Stromal cell of bone marrow (primary cell): ENCODE results near the gene PLA2G4B.

Experiments
- DNase-seq: peaks from one replicate; pipeline ENCODE4 v3.0.0-alpha.2; 2012; ENCODE audit warnings: low read depth

PLA2G4B gene

GRCh38 chr15:41849204-41849603 is 10.6 kb downstream of the PLA2G4B start:
- no peak for DNase-seq

DNA sequence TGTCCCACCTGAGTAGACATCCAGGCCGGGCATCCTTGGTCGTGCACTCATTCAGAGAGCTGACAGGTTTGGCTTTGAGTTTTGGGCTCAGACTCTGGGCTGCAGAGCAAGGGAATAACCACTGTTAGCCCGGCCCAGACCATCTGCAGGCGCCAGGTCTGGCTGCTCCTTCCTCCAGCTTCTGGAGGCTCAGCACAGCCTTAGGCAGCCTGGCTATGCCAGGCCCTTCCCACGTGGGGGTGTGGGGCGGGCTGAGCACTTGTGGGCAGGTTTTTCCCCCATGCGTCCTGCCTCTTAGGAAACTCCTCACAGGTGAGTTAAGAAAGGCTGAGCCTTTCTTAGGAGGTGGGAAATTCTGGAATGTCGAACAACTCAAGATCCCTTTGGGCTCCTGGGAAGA is 11.2 kb downstream of the PLA2G4B start:
- DNase-seq = no peak

DNA sequence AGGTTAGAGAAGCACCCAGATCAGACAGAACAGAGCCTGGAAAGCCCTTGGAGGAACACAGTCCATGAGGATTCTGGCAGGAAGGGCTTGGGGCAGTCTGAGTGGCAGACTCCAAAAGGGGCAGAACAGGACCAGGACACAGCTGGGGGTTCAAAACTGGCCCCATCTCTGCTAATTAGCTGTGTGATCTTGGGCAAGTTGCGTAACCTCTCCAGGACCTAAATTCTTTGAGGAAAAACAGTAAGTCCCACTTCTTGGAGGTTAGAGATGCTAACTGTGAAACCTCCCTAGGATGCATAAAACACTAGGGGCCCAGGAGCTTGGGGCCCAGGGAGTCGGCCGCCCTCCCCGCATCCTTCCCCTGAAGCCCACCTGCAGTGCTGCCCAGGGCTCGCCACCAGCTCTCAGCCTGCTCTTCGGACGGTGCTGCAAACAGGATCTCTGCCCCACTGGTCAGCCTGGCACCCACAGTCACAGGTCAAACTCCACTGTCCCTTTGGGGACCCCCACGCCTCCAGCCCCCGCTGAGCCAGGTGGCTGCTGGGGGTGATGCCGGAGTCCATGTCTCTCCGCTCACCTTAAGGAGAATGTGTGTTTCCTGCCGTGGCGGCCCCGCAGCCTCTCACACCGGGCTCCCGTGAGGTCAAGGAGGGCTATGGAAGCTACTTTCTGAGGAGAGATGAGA is 12.0 kb downstream of the PLA2G4B start:
- DNase-seq = no peak

DNA sequence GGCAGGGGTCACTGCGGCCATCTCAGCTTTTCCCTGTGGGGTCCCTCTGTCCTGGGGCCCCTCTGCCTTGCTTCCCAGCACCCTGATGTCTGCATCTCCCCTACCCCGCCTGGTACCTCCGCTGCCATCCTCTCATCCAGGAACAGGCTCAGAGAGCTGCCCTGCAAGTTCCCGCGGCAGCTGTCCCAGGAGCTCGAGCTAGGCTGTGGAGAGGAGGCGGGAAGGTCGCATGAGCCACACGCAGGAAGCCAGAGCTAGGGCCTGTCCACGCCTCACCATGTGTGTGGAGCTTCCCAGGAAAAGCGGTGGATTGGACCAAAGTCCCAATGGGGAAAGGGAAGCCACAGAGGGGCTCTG is 12.5 kb downstream of the PLA2G4B start:
- no peak for DNase-seq

DNA sequence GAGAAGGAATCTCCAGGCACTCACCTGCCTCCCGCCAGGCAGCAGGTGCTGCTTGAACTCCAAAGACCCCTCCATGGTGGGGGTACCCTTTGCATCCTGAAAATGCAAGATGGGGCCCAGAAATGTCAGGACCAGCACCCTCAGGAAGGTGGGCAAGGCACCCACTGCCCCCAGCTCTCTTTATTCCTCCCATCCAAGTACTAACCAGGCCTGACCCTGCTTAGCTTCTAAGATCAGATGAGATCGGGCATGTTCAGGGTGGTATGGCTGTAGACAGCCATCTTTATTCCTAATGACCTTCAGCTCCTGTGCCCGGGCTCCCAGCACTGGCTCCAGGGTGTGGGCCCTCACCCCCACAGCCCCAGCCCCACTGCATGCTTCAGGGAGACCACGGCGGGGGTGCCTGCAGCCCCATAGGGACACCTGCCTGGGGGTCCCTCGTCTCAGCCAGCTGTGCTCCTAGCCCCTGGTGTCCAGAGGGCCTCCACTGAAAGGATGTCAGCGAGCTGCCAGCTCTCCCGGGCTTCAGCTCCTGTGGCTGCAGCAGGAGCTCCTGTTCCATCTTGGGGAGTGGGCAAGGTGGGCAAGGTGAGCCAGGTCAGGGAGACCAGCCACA is 13.2 kb downstream of the PLA2G4B start:
- no peak for DNase-seq

- DNase-seq = no peak
These were observed 14.3 kb downstream of the PLA2G4B start for GRCh38 chr15:41852736-41853590.

GRCh38 chr15:41853831-41854230 is 15.2 kb downstream of the PLA2G4B start:
- DNase-seq = no peak

DNA sequence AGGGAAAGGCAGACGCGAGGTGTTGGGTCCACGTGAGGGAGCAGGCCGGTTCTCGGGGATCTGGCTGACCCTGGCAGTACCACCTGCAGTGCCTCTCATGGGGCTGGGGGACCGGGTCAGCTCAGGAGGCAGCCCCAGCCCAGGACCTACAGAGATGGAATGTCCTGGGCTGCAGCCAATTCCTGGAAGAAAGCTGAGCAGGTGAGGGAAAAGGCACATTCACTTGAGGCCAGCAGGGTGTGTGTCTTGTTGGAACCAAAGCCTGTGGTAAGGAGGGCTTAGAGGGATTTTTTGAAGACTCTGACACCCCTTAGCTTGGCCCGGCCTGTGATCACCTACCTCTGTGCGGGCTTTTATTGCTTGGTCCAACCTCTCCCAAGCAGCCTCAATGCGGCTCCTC is 15.8 kb downstream of the PLA2G4B start:
- DNase-seq = no peak

DNA sequence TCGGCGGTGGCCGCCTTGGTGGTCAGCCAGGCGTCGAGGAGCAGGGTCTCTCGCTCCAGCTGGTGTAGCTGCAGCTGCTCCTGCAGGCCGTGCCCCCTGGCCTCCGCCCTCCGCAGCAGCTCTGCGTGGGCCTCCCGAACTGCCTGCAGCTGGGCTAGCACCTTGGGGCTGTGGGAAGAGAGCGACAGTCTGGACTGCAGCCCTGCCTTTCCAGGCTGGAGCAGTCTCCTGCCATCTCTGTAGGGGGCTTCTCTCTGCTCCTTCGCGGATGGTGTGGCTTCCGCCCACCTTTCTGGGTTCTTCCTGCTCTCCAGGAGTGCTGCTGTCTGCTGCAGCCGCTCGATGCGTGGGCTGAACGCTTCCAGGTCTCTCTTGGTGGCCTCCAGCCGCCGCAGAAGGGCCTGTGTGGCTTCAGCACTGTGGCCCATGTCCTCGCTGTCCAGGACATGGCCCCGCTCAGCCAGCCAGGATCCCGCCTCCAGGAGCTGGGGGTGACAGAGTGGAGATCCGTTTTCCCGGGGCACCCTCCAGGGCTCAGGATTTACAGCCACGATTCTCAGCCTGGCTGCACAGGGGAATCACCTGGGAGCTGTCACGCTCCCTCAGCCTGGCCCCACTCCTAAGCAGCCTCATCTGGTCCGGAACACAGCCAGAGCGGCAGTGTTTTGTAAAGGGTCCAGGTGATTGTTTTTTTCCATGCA is 16.8 kb downstream of the PLA2G4B start:
- DNase-seq = no peak

DNA sequence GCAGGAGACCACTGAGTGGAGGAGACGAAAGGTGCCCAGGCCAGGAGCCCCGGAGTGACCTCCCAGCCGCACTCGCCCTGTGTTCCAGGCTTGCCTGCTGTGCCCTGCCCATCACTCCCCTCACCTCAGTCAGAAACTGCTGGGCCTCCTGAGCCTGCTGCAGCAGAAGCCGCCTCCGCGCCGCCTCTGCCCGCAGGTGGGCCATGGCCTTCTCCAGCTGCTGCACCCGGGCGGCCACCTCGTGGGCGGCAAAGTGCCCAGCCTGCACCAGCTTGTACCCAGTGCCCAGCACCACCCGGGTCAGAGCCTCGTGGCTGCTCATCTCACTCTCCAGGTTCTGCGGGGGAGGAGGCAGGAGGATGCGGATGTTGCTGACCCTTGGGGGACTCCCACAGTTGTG is 17.6 kb downstream of the PLA2G4B start:
- no peak for DNase-seq

GRCh38 chr15:41856716-41857115 is 18.1 kb downstream of the PLA2G4B start:
- DNase-seq = no peak

GRCh38 chr15:41857316-41857715 is 18.7 kb downstream of the PLA2G4B start:
- DNase-seq = no peak

DNA sequence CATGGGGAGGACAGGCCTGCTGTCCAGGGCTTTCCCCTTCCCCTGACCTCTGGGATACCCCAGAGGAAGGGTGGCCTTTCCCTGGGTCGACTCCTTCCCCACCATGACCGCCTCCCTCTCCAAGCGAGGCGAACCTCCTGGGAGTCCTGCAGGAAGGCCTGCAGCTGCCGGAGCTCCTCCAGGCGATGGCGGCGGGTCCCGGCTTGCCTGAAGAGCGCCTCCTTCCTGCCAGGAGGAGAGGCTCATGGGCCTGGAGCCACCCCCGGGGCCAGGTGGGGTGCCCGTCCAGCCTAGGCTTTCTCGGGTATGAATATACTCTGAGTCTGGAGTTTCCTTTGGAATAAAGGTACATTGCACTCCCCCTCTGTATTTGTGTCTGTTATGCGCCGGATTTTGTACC is 20.1 kb downstream of the PLA2G4B start:
- no peak for DNase-seq

- DNase-seq = no peak
These were observed 21.6 kb downstream of the PLA2G4B start for GRCh38 chr15:41860049-41860828.

- no peak for DNase-seq
These were observed 23.2 kb downstream of the PLA2G4B start for GRCh38 chr15:41861736-41862356.

DNA sequence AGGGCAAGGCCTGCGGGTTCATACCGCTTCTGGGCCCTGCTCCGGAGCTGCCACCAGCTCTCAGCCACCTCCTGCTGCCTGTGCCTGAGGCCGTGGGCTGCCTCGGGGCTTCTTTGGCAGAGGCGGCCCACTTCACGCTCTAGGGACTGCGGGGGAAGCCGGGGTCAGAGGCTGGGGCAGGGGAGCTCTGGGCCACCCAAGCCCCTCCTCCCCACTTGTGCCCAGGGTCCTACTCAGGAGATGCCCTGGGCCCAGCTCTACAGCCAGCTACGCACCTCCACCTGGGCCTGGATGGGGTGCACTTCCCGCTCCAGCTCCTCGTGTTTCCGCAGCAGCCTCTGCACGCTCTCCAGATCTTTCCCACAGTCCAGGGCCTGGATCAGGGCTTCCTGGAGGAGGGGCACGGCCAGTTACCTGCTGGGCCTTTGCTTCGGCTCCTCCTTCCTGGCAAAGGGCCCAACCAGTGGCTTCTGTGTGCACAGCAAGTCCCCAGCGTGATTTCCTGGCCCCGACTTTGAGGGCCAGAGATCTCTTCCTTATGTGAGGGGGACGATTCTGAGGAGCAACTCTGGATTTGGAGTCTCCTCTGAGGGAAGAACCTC is 24.0 kb downstream of the PLA2G4B start:
- no peak for DNase-seq

DNA sequence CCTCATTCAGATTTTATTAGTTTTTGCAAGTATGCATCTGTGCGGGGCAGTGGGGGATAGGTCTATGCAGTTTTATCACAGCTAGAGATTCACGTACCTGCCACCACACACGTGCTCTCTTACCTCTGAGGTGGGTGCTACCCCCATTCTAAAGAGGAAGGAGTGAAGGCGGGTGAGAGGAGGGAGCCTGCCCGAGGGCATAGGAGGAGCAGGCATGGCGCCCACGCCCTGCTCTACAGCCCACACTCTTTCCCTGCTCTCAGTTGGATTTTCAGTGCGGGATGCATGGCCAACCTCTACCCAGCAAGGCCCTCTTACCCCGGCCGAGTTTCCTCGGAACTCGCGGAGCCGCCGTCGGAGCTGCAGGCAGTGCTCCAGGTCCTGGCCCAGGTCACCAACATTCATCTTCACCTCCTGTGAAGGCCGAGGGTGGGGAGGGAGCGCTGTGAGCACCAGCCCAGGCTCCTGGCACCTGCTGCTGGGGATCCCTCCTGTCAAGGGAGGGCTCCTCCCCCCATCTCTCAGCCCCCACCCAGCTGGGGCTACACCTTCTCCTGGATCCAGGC is 26.9 kb downstream of the PLA2G4B start:
- DNase-seq = no peak

GRCh38 chr15:41866263-41866703 is 27.6 kb downstream of the PLA2G4B start:
- DNase-seq = no peak

GRCh38 chr15:41866872-41867579 is 28.4 kb downstream of the PLA2G4B start:
- no peak for DNase-seq

DNA sequence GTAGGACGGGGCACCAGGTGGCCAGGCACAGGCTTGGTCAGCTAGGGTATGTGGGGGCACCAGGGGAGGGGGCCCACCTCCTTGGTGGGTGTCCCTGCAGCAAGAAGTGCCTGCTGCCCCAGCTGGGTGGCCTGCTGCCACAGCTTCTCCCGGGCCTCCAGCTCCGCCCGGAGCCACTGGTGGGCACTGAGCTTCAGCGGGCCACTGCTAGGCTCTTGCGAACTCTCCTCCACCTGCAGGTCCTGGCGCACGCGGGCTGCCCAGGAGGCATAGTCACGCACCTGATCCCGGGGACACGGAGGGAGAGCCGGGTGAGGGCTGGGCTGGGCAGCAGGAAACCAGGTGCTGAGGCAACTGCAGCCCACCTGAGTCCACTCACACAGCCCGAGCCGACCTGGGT is 29.7 kb downstream of the PLA2G4B start:
- no peak for DNase-seq
